ENCODE measurements around the gene ZNF697.
"Not testable (repeated sequence)": the region's sequence is repeated elsewhere in the genome, so short reads cannot be mapped to it uniquely, and the experiment has no call there.

ZNF697 gene

GRCh38 chr1:119626841-119627240 lies 21.2 kb downstream of the ZNF697 start:
- DNase-seq, result no peak

- no peak for DNase-seq
Observed at GRCh38 chr1:119626011-119626545, 22.0 kb downstream of the ZNF697 start.

GRCh38 chr1:119623678-119624077 lies 24.4 kb downstream of the ZNF697 start:
- DNase-seq, result no peak

- DNase-seq, result no peak
Observed at GRCh38 chr1:119623193-119623515, 24.9 kb downstream of the ZNF697 start.

- DNase-seq, result no peak
Observed at GRCh38 chr1:119622311-119623192, 25.5 kb downstream of the ZNF697 start.

- DNase-seq, result no peak
Observed at GRCh38 chr1:119621705-119622104, 26.4 kb downstream of the ZNF697 start.

GRCh38 chr1:119617751-119618691 lies 30.0 kb downstream of the ZNF697 start:
- no peak for DNase-seq

- not testable (repeated sequence) for DNase-seq
Observed at GRCh38 chr1:119616748-119617147, 31.3 kb downstream of the ZNF697 start.

- DNase-seq, result not testable (repeated sequence)
Observed at GRCh38 chr1:119615100-119615499, 33.0 kb downstream of the ZNF697 start.

- DNase-seq, result no peak
Observed at GRCh38 chr1:119613769-119614720, 34.0 kb downstream of the ZNF697 start.

GRCh38 chr1:119611701-119612113 lies 36.4 kb downstream of the ZNF697 start:
- DNase-seq, result no peak

GRCh38 chr1:119608816-119609215 lies 39.2 kb downstream of the ZNF697 start:
- DNase-seq, result not testable (repeated sequence)

- not testable (repeated sequence) for DNase-seq
Observed at GRCh38 chr1:119607087-119607807, 40.8 kb downstream of the ZNF697 start.

- no peak for DNase-seq
Observed at GRCh38 chr1:119606394-119606793, 41.7 kb downstream of the ZNF697 start.

- no peak for DNase-seq
Observed at GRCh38 chr1:119605686-119606085, 42.4 kb downstream of the ZNF697 start.

- DNase-seq, result not testable (repeated sequence)
Observed at GRCh38 chr1:119605080-119605479, 43.0 kb downstream of the ZNF697 start.

- no peak for DNase-seq
Observed at GRCh38 chr1:119603695-119604094, 44.4 kb downstream of the ZNF697 start.

- not testable (repeated sequence) for DNase-seq
Observed at GRCh38 chr1:119603241-119603640, 44.8 kb downstream of the ZNF697 start.

GRCh38 chr1:119602789-119603188 lies 45.3 kb downstream of the ZNF697 start:
- not testable (repeated sequence) for DNase-seq

- no peak for DNase-seq
Observed at GRCh38 chr1:119602169-119602568, 45.9 kb downstream of the ZNF697 start.

GRCh38 chr1:119600976-119601375 lies 47.1 kb downstream of the ZNF697 start:
- no peak for DNase-seq

Measured in activated gamma-delta T cell (primary cell).